ENCODE results near the gene WAPL.

WAPL gene

DNA sequence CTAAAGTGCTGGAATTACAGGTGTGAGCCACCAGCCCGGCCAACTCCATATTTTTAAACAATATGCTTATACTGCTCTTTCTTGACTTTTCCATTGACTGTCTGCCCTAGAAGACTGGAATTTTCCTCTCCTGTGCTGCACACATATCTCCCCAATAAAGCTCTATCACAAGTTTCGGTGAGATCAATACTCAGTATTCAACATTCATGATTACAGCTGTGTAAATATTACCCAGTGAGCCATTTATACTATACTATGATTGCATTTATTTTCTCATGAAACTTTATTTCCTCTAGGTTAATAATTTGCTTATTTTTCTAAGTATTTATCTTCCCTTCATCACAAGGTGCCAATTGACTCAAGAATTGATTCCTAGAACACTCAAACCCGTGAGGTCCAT, 106.5 kb downstream of the WAPL start:
- Histone ChIP-seq H3K36me3 (ENCODE audit: control insufficient read depth, insufficient read depth, low read length) (no peaks in the 10 kb centered on the region), H3K27ac (no peak overlapping the region), H3K27me3 (ENCODE audit: control insufficient read depth, insufficient read depth, low read length) (no peaks in the 10 kb centered on the region), H3K4me3 (ENCODE audit: low read depth, low read length) (no peak overlapping the region), H3K9me3 (ENCODE audit: control insufficient read depth, low read length) (no peaks in the 10 kb centered on the region), H3K4me2 (ENCODE audit: low read length) (no peak overlapping the region), H3K79me2 (no peaks in the 10 kb centered on the region), H3K9ac (no peak overlapping the region), H3K4me1 (no peaks in the 10 kb centered on the region), H2AFZ (no peak overlapping the region)
- TF ChIP-seq, protein P1, sequence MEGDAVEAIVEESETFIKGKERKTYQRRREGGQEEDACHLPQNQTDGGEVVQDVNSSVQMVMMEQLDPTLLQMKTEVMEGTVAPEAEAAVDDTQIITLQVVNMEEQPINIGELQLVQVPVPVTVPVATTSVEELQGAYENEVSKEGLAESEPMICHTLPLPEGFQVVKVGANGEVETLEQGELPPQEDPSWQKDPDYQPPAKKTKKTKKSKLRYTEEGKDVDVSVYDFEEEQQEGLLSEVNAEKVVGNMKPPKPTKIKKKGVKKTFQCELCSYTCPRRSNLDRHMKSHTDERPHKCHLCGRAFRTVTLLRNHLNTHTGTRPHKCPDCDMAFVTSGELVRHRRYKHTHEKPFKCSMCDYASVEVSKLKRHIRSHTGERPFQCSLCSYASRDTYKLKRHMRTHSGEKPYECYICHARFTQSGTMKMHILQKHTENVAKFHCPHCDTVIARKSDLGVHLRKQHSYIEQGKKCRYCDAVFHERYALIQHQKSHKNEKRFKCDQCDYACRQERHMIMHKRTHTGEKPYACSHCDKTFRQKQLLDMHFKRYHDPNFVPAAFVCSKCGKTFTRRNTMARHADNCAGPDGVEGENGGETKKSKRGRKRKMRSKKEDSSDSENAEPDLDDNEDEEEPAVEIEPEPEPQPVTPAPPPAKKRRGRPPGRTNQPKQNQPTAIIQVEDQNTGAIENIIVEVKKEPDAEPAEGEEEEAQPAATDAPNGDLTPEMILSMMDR (IDR thresholded peaks at IDR 0.05): no peak

DNA sequence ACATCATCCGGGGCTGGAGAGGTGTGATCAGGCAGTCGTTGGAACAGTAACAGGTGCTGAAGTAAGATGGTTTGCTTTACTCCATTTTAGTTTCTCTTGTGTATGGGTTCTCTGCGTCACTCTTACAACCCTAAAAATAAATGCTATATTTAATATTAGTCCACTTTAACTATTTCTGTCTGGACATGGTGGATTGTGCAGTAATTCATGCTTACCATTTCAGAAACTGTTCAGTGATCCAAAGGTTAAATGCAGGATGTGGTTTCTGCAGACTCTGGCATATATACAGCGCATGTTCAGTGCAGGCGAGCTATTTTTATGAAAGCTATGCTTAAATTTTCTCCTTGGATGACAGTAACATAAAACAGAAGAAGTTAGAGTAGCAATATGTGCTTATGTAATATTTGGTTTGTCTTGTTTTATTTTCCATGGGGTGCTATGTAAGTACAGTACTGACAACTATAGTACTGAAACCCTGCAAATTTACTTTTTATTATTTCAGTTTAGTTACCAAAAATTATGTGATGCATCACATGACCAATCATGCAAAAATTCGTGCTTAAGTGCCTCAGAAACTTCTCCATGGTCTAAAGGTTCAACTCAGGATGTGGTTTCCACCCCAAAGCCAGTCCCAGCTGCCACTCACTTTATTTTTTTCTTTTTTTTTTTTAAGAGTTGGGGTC, 108.4 kb downstream of the WAPL start:
- Histone ChIP-seq H3K27me3 (ENCODE audit: control insufficient read depth, insufficient read depth, low read length) (no peaks in the 10 kb centered on the region), H3K9ac (no peak overlapping the region), H3K79me2 (no peaks in the 10 kb centered on the region), H3K4me1 (no peaks in the 10 kb centered on the region), H3K9me3 (ENCODE audit: control insufficient read depth, low read length) (no peaks in the 10 kb centered on the region), H3K4me2 (ENCODE audit: low read length) (no peak overlapping the region), H3K36me3 (ENCODE audit: control insufficient read depth, insufficient read depth, low read length) (no peaks in the 10 kb centered on the region), H3K4me3 (ENCODE audit: low read depth, low read length) (no peak overlapping the region), H2AFZ (peak overlapping the region; percentile 47), H3K27ac (no peak overlapping the region)
- TF ChIP-seq, protein P1 (IDR thresholded peaks at IDR 0.05): no peak

DNA sequence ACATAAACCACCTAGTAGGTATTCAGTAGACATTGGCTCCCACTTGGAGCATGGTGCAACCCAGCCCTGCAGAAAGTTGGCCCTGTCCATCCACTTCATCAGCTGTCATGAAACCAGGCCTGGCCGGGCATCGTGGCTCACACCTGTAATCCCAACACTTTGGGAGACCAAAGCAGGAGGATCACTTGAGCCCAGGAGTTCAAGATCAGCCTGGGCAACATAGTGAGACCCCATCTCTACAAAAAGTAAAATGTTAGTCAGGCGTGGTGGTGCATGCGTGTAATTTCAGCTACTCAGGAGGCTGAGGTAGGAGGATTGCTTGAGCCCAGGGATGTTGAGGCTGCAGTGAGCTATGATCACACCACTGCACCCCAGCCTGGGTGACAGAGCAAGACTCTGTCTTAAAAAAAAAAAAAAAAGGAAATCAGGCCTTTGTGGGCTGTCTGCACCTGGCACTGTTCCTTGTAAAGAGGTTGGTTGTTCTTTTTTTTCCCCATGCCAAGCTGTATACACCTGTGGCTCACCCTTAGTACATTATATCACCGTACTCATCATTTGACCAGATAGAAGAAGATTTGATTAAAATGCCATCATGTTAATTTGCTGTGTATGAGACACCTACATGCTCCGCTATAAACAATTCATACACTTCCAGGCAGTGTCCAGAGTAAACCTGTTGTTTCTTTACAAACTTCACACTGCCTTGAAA, 109.6 kb downstream of the WAPL start:
- Histone ChIP-seq H3K9me3 (ENCODE audit: control insufficient read depth, low read length) (no peaks in the 10 kb centered on the region), H3K4me2 (ENCODE audit: low read length) (no peak overlapping the region), H3K9ac (no peak overlapping the region), H2AFZ (no peak overlapping the region), H3K4me3 (ENCODE audit: low read depth, low read length) (no peak overlapping the region), H3K27ac (no peak overlapping the region), H3K27me3 (ENCODE audit: control insufficient read depth, insufficient read depth, low read length) (no peaks in the 10 kb centered on the region), H3K79me2 (no peaks in the 10 kb centered on the region), H3K36me3 (ENCODE audit: control insufficient read depth, insufficient read depth, low read length) (no peaks in the 10 kb centered on the region), H3K4me1 (no peaks in the 10 kb centered on the region)
- TF ChIP-seq, protein P1 (IDR thresholded peaks at IDR 0.05): no peak

DNA sequence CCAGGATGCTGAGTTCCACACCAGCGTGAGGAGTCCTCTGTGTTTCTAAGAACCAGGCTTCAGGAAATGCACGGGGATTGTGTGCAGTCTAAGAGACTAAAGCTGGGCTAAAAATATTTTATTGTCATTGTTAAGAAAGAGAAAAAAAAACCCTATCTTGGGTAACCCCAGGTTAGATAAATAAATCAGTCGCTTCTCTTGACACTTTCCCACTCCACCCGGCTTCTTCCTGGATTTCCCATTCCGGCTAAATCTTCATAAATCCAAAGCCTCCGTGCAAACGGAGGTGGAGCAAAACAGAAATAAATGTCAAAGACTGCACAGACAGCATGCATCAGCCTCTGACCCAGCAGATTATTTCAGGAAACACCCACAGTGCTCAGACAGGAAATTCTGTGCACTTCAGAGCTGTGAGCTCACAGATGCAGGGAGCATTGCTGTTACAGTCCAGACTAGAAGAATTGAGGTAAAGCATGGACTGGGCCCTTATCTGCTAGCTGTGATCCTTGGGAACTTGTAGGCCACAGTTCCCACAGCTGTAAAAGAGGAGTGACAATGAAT, 110.2 kb downstream of the WAPL start:
- Histone ChIP-seq H3K27ac (no peak overlapping the region), H3K79me2 (no peaks in the 10 kb centered on the region)

More for the DNA sequence above, 110.2 kb downstream of the WAPL start:
- H3K4me3 ChIP-seq (ENCODE audit: low read depth, low read length): no peak overlapping the region
- H3K4me2 ChIP-seq (ENCODE audit: low read length): no peak overlapping the region
- no peaks in the 10 kb centered on the region for H3K9me3 ChIP-seq (ENCODE audit: control insufficient read depth, low read length)
- TF ChIP-seq, protein P1 (IDR thresholded peaks at IDR 0.05): no peak
- H3K9ac ChIP-seq: no peak overlapping the region
- H3K27me3 ChIP-seq (ENCODE audit: control insufficient read depth, insufficient read depth, low read length): no peaks in the 10 kb centered on the region
- H3K4me1 ChIP-seq: no peaks in the 10 kb centered on the region
- H3K36me3 ChIP-seq (ENCODE audit: control insufficient read depth, insufficient read depth, low read length): no peaks in the 10 kb centered on the region
- H2AFZ ChIP-seq: no peak overlapping the region

Measured in parathyroid adenoma (tissue), 2 donors.